ENCODE measurements around the gene ATXN7L1. TPM values are rescaled to one million over a fixed set of nuclear protein-coding genes. Genes with fewer than 3 reads are reported as not detected.
A peak's percentile ranks its signal among the peaks of the same experiment; 100 is the strongest.

Gene ATXN7L1
- total RNA-seq, 1 donor, result 17.3 TPM

GRCh38 chr7:105618016-105618296 lies 258.4 kb downstream of the ATXN7L1 start:
- H3K4me3 ChIP-seq (ENCODE audit: low read depth, low read length), result no peak overlapping the region
- DNase-seq (ENCODE audit: low read depth), result no peak
- TF ChIP-seq, protein P1, sequence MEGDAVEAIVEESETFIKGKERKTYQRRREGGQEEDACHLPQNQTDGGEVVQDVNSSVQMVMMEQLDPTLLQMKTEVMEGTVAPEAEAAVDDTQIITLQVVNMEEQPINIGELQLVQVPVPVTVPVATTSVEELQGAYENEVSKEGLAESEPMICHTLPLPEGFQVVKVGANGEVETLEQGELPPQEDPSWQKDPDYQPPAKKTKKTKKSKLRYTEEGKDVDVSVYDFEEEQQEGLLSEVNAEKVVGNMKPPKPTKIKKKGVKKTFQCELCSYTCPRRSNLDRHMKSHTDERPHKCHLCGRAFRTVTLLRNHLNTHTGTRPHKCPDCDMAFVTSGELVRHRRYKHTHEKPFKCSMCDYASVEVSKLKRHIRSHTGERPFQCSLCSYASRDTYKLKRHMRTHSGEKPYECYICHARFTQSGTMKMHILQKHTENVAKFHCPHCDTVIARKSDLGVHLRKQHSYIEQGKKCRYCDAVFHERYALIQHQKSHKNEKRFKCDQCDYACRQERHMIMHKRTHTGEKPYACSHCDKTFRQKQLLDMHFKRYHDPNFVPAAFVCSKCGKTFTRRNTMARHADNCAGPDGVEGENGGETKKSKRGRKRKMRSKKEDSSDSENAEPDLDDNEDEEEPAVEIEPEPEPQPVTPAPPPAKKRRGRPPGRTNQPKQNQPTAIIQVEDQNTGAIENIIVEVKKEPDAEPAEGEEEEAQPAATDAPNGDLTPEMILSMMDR (IDR thresholded peaks at IDR 0.05; ENCODE audit: insufficient read depth, low read depth, low read length), result no peak

GRCh38 chr7:105617280-105618015 lies 259.0 kb downstream of the ATXN7L1 start:
- DNase-seq (ENCODE audit: low read depth), result no peak
- TF ChIP-seq, protein P1 (IDR thresholded peaks at IDR 0.05; ENCODE audit: insufficient read depth, low read depth, low read length), result no peak
- H3K4me3 ChIP-seq (ENCODE audit: low read depth, low read length), result no peak overlapping the region

DNA sequence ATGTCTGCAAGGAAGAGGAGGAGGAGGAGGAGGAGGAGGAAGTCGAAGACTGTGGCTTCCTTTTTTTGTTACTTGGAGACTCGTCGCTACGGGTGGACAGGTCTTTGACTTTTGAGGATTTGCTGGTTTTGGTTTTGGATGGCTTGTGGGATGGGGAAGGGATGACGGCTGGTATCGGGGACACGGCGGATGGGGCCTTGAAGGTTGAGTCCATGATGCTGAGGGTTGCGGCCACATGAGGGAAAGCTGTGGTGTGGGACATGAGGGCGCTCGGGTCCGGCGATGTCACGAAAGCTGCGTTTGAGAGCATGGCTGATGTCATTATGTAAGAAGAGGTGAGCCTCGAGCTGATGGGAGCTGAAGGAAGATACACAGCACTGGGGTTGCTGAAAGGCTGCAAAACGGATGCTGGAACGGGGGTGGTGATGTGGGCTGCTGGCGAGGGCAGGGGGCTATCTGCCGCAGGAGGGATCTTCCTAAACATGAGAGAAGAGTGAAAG lies 262.0 kb downstream of the ATXN7L1 start:
- TF ChIP-seq, protein P1 (IDR thresholded peaks at IDR 0.05; ENCODE audit: insufficient read depth, low read depth, low read length), result no peak
- no peak overlapping the region for H3K4me3 ChIP-seq (ENCODE audit: low read depth, low read length)
- no peak for DNase-seq (ENCODE audit: low read depth)

- H3K4me3 ChIP-seq (ENCODE audit: low read depth, low read length), result no peak overlapping the region
- no peak for DNase-seq (ENCODE audit: low read depth)
- TF ChIP-seq, protein P1 (IDR thresholded peaks at IDR 0.05; ENCODE audit: insufficient read depth, low read depth, low read length), result no peak
Observed at GRCh38 chr7:105613611-105614330, 262.6 kb downstream of the ATXN7L1 start.

DNA sequence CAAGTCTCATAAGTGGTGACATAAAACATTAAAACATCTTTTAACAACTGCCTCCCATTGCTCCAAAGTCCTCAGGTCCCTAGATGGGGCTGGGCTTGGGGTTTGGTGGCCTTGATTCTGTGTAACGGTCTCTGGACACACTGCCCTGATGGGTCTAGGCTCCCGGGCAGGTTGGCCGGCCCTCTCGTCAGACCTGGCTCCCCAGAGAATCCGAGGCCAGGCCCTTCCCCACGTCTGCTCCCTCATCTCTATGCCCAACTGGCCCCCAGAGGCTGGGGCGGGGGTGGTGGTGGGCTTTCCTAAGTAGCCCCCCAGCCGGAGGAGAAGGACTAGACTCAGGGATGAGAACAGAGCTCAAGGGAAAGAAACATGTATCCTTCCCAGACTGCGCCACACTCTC lies 263.6 kb downstream of the ATXN7L1 start:
- no peak for DNase-seq (ENCODE audit: low read depth)
- TF ChIP-seq, protein P1 (IDR thresholded peaks at IDR 0.05; ENCODE audit: insufficient read depth, low read depth, low read length), result no peak

GRCh38 chr7:105611856-105612775 lies 264.3 kb downstream of the ATXN7L1 start:
- H3K4me3 ChIP-seq (ENCODE audit: low read depth, low read length), result no peak overlapping the region

More for the DNA sequence above, 263.6 kb downstream of the ATXN7L1 start:
- no peak overlapping the region for H3K4me3 ChIP-seq (ENCODE audit: low read depth, low read length)

More at GRCh38 chr7:105611856-105612775, 264.3 kb downstream of the ATXN7L1 start:
- TF ChIP-seq, protein P1 (IDR thresholded peaks at IDR 0.05; ENCODE audit: insufficient read depth, low read depth, low read length), result no peak
- DNase-seq (ENCODE audit: low read depth), result peak; percentile 11

Data from fibroblast of villous mesenchyme (primary cell).